Testis (tissue), 2 donors: ENCODE data around the gene MYLK.

Experiments
- CTCF ChIP-seq, 3 experiments: fragments of 450-650 bp in 2 of 3; fragments of 200-600 bp in 1 of 3; sonication (generic) in 1 of 3; IDR thresholded peaks; one replicate each; pipeline ENCODE4 v1.5.1; 2016 to 2019; ENCODE audit warnings: antibody characterized with exemption in 3 of 3, mild to moderate bottlenecking in 2 of 3, moderate library complexity in 1 of 3
- POLR2A ChIP-seq: fragments of 450-650 bp; IDR thresholded peaks from one replicate; pipeline ENCODE4 v1.6.1; 2017; ENCODE audit warnings: antibody characterized with exemption, mild to moderate bottlenecking, moderate library complexity

- TF ChIP-seq CTCF (IDR thresholded peaks at IDR 0.05) (no peak), POLR2A (no peak)
Observed at GRCh38 chr3:123914829-123915228, 30.7 kb upstream of the MYLK start.
